ENCODE measurements around the gene SLC12A4.

- TF ChIP-seq, protein P1, sequence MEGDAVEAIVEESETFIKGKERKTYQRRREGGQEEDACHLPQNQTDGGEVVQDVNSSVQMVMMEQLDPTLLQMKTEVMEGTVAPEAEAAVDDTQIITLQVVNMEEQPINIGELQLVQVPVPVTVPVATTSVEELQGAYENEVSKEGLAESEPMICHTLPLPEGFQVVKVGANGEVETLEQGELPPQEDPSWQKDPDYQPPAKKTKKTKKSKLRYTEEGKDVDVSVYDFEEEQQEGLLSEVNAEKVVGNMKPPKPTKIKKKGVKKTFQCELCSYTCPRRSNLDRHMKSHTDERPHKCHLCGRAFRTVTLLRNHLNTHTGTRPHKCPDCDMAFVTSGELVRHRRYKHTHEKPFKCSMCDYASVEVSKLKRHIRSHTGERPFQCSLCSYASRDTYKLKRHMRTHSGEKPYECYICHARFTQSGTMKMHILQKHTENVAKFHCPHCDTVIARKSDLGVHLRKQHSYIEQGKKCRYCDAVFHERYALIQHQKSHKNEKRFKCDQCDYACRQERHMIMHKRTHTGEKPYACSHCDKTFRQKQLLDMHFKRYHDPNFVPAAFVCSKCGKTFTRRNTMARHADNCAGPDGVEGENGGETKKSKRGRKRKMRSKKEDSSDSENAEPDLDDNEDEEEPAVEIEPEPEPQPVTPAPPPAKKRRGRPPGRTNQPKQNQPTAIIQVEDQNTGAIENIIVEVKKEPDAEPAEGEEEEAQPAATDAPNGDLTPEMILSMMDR (IDR thresholded peaks at IDR 0.05), result no peak
- TF ChIP-seq POLR2A (IDR thresholded peaks at IDR 0.05; ENCODE audit: low read depth), result no peak
Measured at GRCh38 chr16:67909056-67909742, 59.2 kb downstream of the SLC12A4 start.
